Body of pancreas (tissue), 4 donors: Measurements from ENCODE around the gene PALLD.

Source experiments
- CTCF ChIP-seq, 7 experiments: fragments of 450-650 bp in 4 of 7; fragments of 200-600 bp in 3 of 7; sonication (generic) in 3 of 7; IDR thresholded peaks; one replicate each; pipeline ENCODE4 v1.5.1; 2016 to 2019; ENCODE audit warnings: antibody characterized with exemption in 7 of 7
- POLR2A ChIP-seq, 3 donors: fragments of 450-650 bp; IDR thresholded peaks; one replicate each; pipeline ENCODE4 v1.6.1; 2016; ENCODE audit warnings: antibody characterized with exemption in 3 of 3, mild to moderate bottlenecking in 2 of 3

- TF ChIP-seq CTCF (IDR thresholded peaks at IDR 0.05): no peak
- no peak for TF ChIP-seq POLR2A (IDR thresholded peaks at IDR 0.05)
Measured at GRCh38 chr4:168835880-168836454, 339.1 kb downstream of the PALLD start.
